HG03025 (cell line): Measurements from ENCODE around the gene GALNT10.
A peak's percentile ranks its signal among the peaks of the same experiment; 100 is the strongest.

ENCODE experiments used
- ATAC-seq: cut with Tn5 transposase; IDR thresholded peaks from one replicate; pipeline ENCODE4 v1.9.1; 2021; ENCODE audit warnings: mild to moderate bottlenecking, moderate library complexity; ENCODE audit not compliant: unreplicated experiment, low FRiP score

The GALNT10 gene

DNA sequence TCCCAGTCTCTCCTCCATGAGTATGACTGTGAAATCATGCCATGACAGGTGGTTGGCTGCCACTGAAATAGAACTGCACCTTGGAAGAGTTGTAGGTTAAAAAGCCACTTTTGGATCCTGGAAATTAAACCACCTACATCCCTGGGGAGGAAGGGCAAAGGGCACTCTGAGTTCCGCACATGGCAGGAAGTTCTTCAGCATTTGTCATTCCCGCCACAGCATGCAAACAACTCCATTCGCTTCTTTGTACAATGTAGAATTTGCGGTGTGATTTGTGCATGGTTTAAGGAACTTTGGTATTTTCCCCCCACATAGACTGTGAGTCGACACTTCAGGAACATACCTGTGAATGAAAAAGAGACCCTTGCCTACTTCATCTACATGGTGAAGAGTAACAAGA, 265.1 kb downstream of the GALNT10 start:
- ATAC-seq, result no peak

DNA sequence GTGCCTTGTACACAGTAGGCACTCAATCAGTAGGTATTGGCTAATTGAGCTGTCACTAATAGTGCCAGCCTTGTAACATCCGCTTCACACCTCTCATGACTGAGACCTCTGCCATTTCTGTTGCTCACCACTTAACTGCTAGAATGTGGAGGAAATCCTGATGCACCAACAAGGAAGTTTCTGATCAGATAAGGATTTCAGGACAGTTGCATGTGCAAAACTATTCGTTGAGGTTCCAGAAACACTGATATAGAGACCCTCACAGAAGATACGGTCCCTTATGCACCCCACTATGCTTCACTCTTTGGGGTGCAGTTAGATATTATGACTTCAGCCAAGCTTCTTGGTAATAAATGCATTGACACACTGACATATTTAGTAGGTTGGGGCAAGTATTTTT, 266.0 kb downstream of the GALNT10 start:
- no peak for ATAC-seq

DNA sequence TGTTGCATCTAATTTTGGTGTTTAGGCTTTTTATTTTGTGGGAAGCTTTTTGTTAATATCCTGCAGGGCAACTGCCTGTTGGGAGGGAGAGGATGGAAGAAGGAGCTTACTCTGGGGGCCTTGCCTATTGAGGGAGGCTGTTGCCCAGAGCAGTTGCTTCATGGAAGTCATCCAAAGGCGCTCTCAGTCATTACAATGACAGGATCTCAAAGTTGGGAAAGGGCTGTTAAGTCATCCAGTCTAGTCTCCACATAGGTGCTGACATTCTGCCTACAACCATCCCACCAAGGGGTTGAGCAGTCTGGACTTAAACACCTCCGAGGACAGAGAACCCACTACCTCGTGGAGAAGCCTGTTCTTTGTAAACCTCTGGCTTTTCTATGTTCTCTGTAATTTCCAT, 268.5 kb downstream of the GALNT10 start:
- ATAC-seq, result no peak

DNA sequence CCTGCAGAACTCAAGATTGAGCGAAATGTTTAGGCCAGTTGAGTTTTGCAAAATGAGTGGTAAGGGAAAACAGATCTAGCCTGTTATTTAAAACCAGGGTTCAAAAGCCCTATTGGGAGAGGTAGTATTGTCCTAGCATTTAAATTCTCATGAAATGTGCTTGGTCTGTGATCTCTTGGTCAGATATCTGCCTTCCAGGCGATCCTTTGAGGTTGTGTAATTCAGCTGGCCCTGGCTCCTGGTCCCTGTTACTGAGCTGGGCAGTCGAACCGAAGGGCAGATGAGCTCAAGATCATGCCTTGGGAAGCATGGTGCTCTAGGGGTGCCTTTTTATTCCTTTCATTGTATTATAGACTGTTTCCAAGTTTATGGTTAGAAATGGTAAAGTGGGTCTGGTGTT, 269.6 kb downstream of the GALNT10 start:
- ATAC-seq, result no peak

DNA sequence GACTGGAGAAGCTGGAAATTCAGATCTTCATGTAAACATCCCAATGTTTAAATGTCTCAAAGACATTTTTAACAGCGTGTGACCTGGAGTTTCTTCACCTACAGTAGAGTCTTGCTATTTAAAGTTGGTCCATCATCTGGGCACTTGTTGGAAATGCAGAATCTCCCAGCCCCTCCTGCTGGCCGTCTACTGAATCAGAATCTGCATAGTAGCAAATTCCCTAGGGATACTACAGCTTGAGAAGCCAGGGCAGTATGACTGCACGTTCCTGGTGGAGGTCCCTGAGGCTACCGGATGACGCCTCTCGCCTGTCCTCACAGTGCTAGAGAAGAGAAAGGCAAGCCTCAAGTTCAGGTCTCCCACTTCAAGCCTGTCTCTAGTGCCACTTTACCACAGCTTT, 271.0 kb downstream of the GALNT10 start:
- no peak for ATAC-seq

DNA sequence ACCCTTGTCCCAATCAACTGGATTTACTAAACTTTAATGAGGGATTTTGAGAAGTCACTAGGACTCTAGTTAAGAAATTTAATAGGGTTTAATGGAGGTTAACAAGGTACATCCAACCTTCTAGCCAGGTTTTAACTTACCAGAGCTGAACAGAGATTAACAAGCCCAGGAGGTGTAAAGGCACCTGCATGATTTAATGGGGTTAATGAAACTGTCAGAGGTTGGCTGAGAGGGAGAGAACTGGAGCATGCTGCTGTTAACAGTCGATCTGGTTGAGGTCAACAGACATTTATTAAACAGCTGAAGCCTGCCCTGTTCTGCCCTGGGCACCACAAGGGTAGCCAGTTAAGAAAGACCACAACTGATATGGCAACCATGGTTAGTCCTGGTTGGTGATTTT, 273.9 kb downstream of the GALNT10 start:
- ATAC-seq, result no peak

DNA sequence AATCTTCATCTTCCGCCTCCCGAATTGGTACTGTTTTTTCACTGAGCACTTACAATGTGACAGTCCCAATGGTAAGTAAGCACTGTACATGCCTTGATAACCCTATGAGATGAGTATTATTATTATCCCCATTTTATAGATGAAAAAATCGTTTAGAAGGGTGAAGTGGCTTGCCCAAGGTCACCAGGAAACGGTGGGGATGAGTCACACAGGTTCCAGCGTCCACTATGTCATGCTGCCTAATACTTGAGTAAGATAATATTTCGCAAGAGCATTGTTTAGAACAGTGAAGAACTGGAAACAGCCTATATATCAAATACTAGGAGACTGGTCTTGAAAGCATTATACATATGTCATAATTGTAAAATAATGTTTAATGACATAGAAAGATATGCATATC, 274.6 kb downstream of the GALNT10 start:
- no peak for ATAC-seq

DNA sequence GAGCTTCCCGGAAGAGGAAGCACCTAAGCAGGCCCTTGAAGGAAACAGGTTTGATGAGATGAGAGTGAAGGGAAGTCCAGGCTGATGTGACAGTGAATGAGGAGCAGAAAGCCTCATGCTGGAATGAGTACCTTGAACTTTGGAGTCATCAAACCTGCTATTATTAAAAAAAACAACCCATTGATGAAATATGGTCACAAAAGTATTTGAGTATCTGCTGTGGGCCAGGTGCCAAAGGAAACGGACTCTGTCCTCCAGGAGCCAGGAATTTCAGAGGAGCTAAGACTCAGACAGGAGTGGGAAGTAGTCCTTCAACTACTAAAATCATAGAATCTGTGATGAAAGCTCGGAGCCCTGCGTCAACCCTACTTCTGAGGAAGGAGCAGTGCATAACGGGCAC, 275.6 kb downstream of the GALNT10 start:
- no peak for ATAC-seq

DNA sequence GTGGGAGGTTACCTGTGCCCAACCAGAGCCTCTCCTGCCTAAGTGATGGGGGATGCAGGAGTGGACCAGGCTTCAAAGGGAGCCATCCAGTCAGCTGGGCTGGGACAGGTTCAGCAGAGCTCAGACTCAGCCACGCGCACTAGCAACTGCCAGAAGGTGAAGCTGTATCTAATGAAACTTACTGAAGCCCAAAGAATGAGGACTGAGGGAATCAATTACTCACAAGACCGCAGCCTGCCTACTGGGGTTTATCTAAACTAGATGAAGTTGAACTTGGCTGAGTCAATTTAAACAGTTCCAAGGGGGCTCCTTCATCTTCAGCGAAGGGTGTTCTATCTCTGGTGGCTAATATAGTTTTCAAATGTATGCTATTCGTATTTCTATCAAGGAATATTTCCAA, 276.1 kb downstream of the GALNT10 start:
- ATAC-seq, result no peak

DNA sequence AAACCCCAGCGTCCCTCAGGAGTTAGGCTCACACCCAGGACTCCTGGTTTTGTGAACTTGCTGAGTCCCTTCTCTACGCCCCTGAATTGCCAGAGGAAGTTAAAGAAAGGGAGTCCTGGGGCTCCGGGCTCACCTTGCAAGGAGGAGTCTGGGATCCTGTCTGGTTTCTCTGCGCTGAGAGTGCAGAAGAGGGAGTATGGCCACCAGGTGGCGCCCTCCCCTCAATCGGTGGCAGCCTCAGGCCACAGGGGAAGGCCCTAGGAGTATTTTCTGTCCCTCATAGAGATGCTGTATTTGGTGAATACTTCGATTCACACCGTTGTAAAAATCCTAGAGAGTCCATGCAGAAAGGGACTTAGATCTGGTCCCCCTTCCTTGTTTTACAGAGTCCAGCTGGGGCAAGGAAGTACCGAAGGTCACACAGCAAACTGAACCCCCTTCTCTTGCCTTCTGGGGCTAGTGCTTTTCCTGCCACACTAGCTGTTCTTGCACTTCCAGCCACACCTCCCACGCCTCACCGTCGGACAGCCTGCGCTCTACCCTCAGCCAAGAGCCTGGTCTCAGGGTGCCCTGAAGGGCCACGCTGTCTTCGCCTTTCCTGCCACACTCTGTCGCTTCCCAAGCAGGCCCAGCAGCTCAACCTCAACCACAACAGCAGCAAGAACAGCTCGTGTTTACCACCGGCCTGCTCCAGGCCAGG, 277.3 kb downstream of the GALNT10 start:
- ATAC-seq, result peak; percentile 80

DNA sequence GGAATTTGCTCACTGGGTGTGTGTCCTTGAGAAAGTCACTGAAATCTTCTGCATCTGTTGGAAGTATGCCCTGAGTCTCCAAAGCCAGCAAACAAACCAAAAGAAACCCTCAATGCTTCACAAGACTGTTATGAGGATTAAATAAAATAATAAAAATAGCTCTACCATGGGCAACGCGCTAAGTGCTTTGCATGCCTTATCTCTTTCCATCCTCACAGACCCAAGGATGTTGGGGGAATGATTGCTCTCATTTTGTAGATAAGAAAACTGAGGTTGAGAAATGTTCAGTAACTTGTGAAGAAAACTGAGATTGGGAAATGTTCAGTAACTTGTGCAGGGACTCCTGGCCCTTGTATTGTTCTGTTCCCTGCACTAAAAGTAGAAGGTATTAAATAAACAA, 279.6 kb downstream of the GALNT10 start:
- no peak for ATAC-seq
